Measurements from ENCODE around the gene ASCL4. TPM values are rescaled to one million over a fixed set of nuclear protein-coding genes. Genes with fewer than 3 reads are reported as not detected.

The ASCL4 gene
- total RNA-seq, 1 donor from 2014 or later = not detected

GRCh38 chr12:107765316-107765715 is 9.2 kb upstream of the ASCL4 start:
- Histone ChIP-seq H3K9me3 (no peaks in the 10 kb centered on the region), H3K27ac (no peak overlapping the region), H3K4me1 (peaks cover 0 to 2% of the 10 kb centered on the region in 2 donors), H3K4me3 (no peak overlapping the region), H3K27me3 (no peaks in the 10 kb centered on the region), H3K36me3 (no peaks in the 10 kb centered on the region)
- TF ChIP-seq CTCF (IDR thresholded peaks at IDR 0.05) = no peak
- intact Hi-C loops (cut with DNase I) = no loop called here
- DNase-seq (ENCODE audit: low spot score in 2 of 2) = no peak

GRCh38 chr12:107767466-107767865 is 7.0 kb upstream of the ASCL4 start:
- no peak for TF ChIP-seq CTCF (IDR thresholded peaks at IDR 0.05)
- intact Hi-C loops (cut with DNase I) = no loop called here
- no peak overlapping the region for H3K27ac ChIP-seq
- H3K4me3 ChIP-seq = no peak overlapping the region
- H3K36me3 ChIP-seq = no peaks in the 10 kb centered on the region
- H3K27me3 ChIP-seq = no peaks in the 10 kb centered on the region
- H3K9me3 ChIP-seq = no peaks in the 10 kb centered on the region
- no peak for DNase-seq (ENCODE audit: low spot score in 2 of 2)
- H3K4me1 ChIP-seq = no peaks in the 10 kb centered on the region

GRCh38 chr12:107775093-107775721 is 703 bp downstream of the ASCL4 start:
- H3K36me3 ChIP-seq = no peaks in the 10 kb centered on the region
- DNase-seq (ENCODE audit: low spot score in 2 of 2) = no peak
- H3K27me3 ChIP-seq = no peaks in the 10 kb centered on the region
- no peak for TF ChIP-seq CTCF (IDR thresholded peaks at IDR 0.05)
- no peaks in the 10 kb centered on the region for H3K9me3 ChIP-seq
- intact Hi-C loops (cut with DNase I) = no loop called here
- H3K4me3 ChIP-seq = peak overlapping the region; percentile 33 to 48
- H3K27ac ChIP-seq = no peak overlapping the region
- peaks cover 0 to 3% of the 10 kb centered on the region in 2 donors for H3K4me1 ChIP-seq

GRCh38 chr12:107776171-107776570 is 1.7 kb downstream of the ASCL4 start:
- intact Hi-C loops (cut with DNase I) = no loop called here
- Histone ChIP-seq H3K36me3 (no peaks in the 10 kb centered on the region), H3K27ac (no peak overlapping the region), H3K4me1 (peaks cover 0 to 3% of the 10 kb centered on the region in 2 donors), H3K27me3 (no peaks in the 10 kb centered on the region), H3K9me3 (no peaks in the 10 kb centered on the region), H3K4me3 (no peak overlapping the region)
- no peak for TF ChIP-seq CTCF (IDR thresholded peaks at IDR 0.05)
- DNase-seq (ENCODE audit: low spot score in 2 of 2) = no peak

- no peak overlapping the region for H3K27ac ChIP-seq
- intact Hi-C loops (cut with DNase I) = no loop called here
- DNase-seq (ENCODE audit: low spot score in 2 of 2) = no peak
- H3K4me1 ChIP-seq = peaks cover 0 to 3% of the 10 kb centered on the region in 2 donors
- no peaks in the 10 kb centered on the region for H3K36me3 ChIP-seq
- H3K4me3 ChIP-seq = no peak overlapping the region
- no peaks in the 10 kb centered on the region for H3K9me3 ChIP-seq
- no peak for TF ChIP-seq CTCF (IDR thresholded peaks at IDR 0.05)
- H3K27me3 ChIP-seq = no peaks in the 10 kb centered on the region
Observed at GRCh38 chr12:107778383-107779025, 4.0 kb downstream of the ASCL4 start.
